ENCODE results near the gene FAHD1. TPM values are rescaled to one million over a fixed set of nuclear protein-coding genes. Genes with fewer than 3 reads are reported as not detected.
A peak's percentile ranks its signal among the peaks of the same experiment; 100 is the strongest.

Gene FAHD1
- total and polyA plus RNA-seq, 9 donors: 11.0 to 22.1 (median 16.5) TPM

DNA sequence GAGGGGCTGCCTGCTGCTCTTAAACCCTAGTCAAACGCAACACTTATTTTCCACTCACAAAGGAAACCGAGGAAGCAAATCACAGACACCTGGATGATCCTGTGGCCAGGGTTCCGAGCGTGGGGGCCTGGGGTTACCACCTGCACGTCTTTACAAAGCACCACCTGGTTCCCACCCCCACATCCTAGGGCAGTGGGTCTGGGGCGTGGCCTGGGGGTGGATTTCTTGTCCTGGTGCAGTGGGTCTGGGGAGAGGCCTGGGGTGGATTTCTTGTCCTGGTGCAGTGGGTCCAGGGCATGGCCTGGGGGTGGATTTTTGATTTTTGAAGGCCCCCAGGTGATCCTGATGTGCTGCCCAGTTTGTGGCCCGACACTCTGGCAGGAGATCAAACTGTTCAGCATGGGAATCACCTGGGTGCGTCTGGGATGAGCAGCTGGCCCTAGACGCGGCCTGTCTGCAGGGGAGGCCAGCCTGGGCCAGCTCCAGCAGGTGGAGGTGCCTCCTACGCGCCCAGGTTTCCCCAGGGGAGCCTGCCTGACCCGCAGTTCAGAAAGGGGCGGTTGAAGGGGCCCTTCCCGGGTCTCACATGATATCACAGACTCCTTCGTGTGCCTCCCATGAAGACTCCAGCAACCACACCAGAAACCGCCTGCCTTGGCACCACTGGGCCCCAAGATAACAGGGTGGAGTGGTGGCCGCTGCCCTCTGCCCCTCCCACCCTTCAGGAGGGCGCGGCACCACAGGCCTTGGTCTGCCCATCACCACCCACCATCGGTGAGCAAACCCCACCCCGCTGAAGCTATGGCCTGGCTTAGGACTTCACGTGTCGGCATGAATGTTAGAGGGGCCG is 6.7 kb upstream of the FAHD1 start:
- H3K27me3 ChIP-seq: no peaks in the 10 kb centered on the region
- DNase-seq: peak in 1 of 5 donors; percentile 26
- H3K36me3 ChIP-seq: no peaks in the 10 kb centered on the region
- no peak overlapping the region for H3K27ac ChIP-seq
- no peaks in the 10 kb centered on the region for H3K9me3 ChIP-seq
- no peaks in the 10 kb centered on the region for H3K4me1 ChIP-seq (ENCODE audit: insufficient read depth)
- H3K4me3 ChIP-seq: no peak overlapping the region
- intact Hi-C loops (cut with DNase I): no loop called here
- TF ChIP-seq, protein P1, sequence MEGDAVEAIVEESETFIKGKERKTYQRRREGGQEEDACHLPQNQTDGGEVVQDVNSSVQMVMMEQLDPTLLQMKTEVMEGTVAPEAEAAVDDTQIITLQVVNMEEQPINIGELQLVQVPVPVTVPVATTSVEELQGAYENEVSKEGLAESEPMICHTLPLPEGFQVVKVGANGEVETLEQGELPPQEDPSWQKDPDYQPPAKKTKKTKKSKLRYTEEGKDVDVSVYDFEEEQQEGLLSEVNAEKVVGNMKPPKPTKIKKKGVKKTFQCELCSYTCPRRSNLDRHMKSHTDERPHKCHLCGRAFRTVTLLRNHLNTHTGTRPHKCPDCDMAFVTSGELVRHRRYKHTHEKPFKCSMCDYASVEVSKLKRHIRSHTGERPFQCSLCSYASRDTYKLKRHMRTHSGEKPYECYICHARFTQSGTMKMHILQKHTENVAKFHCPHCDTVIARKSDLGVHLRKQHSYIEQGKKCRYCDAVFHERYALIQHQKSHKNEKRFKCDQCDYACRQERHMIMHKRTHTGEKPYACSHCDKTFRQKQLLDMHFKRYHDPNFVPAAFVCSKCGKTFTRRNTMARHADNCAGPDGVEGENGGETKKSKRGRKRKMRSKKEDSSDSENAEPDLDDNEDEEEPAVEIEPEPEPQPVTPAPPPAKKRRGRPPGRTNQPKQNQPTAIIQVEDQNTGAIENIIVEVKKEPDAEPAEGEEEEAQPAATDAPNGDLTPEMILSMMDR (IDR thresholded peaks at IDR 0.05): no peak
- TF ChIP-seq EP300 (IDR thresholded peaks at IDR 0.05): no peak
- TF ChIP-seq POLR2A (IDR thresholded peaks at IDR 0.05): no peak
- 87 to 88% (median 87%) methylated on average over 22 to 25 of the region's 25 CpGs for WGBS, 3 donors

DNA sequence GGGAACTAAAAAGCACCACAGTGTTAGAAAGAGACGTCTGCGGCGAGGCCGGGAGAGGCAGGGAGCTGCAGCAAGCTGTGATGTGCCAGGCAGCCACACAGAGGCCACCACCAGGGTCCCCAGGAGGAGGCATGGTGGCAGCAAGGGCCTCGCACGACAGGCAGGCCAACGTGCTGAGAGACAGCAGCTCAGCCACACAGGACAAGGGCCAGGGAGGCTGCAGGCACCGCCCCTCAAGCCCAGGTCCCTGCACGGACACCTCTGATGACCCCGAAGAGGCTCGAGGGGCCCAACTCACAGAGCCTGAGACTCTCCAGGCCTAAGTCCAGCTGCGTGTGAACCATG is 6.1 kb upstream of the FAHD1 start:
- H3K9me3 ChIP-seq: no peaks in the 10 kb centered on the region
- intact Hi-C loops (cut with DNase I): no loop called here
- peak in 1 of 5 donors; percentile 26 for DNase-seq
- WGBS, 3 donors: 86 to 91% (median 89%) methylated on average over 11 to 12 of the region's 12 CpGs
- peaks cover 4% of the 10 kb centered on the region for H3K4me1 ChIP-seq (ENCODE audit: insufficient read depth)
- no peak overlapping the region for H3K4me3 ChIP-seq
- H3K36me3 ChIP-seq: no peaks in the 10 kb centered on the region
- no peak for TF ChIP-seq EP300 (IDR thresholded peaks at IDR 0.05)
- TF ChIP-seq POLR2A (IDR thresholded peaks at IDR 0.05): no peak
- TF ChIP-seq, protein P1 (IDR thresholded peaks at IDR 0.05): no peak
- no peak overlapping the region for H3K27ac ChIP-seq
- H3K27me3 ChIP-seq: no peaks in the 10 kb centered on the region

DNA sequence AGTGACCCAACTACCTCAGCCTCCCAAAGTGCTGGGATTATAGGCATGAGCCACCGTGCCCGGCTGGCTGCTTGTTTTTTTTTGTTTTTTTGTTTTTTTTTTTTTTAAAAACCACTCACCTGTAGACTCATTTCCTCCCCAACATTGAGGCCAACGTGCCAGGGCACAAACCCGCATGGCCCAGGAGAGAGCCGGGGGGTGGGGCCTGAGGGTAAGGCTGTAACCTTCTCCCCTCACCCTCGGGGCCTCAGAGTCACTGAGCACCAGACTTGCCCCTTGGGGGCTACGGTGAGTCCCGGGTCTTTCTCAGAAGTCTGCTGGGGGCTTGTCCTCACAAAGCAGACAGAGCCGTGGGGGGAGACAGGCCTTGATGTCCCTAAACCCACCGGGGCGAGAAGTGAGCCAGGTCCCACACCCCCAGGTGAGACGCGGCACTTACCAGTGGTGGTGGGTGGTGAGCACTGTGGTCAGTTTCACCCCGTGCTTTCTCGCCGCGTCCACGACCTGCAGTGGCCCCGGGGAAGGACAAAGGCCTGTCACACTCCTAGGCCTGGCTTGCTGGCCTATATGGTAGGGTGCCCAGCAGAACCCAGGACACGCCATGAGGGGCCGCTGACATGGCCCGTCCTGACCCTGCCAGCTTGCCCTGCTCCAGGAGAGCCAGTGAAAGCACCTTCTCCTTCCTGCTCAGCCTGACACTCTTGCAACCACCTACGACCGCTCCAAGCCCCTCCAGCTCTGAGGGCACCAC is 5.0 kb upstream of the FAHD1 start:
- Histone ChIP-seq H3K27me3 (no peaks in the 10 kb centered on the region), H3K4me1 (ENCODE audit: insufficient read depth) (peaks cover 5% of the 10 kb centered on the region), H3K27ac (no peak overlapping the region), H3K36me3 (no peaks in the 10 kb centered on the region), H3K4me3 (no peak overlapping the region), H3K9me3 (no peaks in the 10 kb centered on the region)
- 92 to 93% (median 93%) methylated on average over 24 of the region's 24 CpGs for WGBS, 3 donors
- peak in 1 of 5 donors; percentile 28 for DNase-seq
- intact Hi-C loops (cut with DNase I): no loop called here
- no peak for TF ChIP-seq EP300 (IDR thresholded peaks at IDR 0.05)
- no peak for TF ChIP-seq POLR2A (IDR thresholded peaks at IDR 0.05)
- TF ChIP-seq, protein P1 (IDR thresholded peaks at IDR 0.05): no peak

DNA sequence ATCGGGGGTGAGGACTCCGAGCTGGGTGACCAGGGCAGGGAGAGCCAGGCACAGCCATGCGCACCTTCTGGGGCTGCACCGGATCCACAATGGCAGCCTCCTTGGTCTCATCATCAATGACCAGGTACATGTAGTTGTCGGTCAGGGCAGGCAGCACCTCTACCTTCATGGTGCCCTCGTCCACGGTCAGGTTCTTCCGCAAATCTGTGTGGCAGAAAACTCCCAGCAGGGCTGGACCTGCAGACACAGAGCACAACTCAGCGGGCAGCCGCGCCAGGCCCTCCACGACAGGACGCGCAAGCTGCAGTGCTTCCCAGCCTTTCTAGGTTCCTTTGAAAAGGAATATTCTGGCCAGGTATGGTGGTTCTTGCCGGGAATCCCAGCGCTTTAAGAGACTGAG is 4.2 kb upstream of the FAHD1 start:
- Histone ChIP-seq H3K27ac (no peak overlapping the region), H3K27me3 (no peaks in the 10 kb centered on the region), H3K36me3 (no peaks in the 10 kb centered on the region), H3K4me1 (ENCODE audit: insufficient read depth) (peaks cover 5% of the 10 kb centered on the region), H3K9me3 (no peaks in the 10 kb centered on the region), H3K4me3 (no peak overlapping the region)
- DNase-seq: peak in 1 of 5 donors; percentile 26
- intact Hi-C loops (cut with DNase I): no loop called here
- WGBS, 3 donors: 88 to 97% (median 91%) methylated on average over 16 of the region's 16 CpGs
- TF ChIP-seq, protein P1 (IDR thresholded peaks at IDR 0.05): no peak
- TF ChIP-seq EP300 (IDR thresholded peaks at IDR 0.05): no peak
